GM19438 (cell line): Measurements from ENCODE around the gene SPDYE2.
"Not testable (repeated sequence)": the region's sequence is repeated elsewhere in the genome, so short reads cannot be mapped to it uniquely, and the experiment has no call there.

ENCODE experiments used
- ATAC-seq: cut with Tn5 transposase; IDR thresholded peaks from one replicate; pipeline ENCODE4 v1.9.1; 2021; ENCODE audit warnings: low read depth; ENCODE audit not compliant: unreplicated experiment

Gene SPDYE2

GRCh38 chr7:102596036-102596435, 45.0 kb downstream of the SPDYE2 start:
- ATAC-seq, result not testable (repeated sequence)

- not testable (repeated sequence) for ATAC-seq
Measured at GRCh38 chr7:102599699-102600098, 48.7 kb downstream of the SPDYE2 start.

GRCh38 chr7:102602317-102602716, 51.3 kb downstream of the SPDYE2 start:
- ATAC-seq, result not testable (repeated sequence)

GRCh38 chr7:102604431-102605145, 53.6 kb downstream of the SPDYE2 start:
- not testable (repeated sequence) for ATAC-seq

GRCh38 chr7:102606848-102607247, 55.8 kb downstream of the SPDYE2 start:
- not testable (repeated sequence) for ATAC-seq

GRCh38 chr7:102609734-102610133, 58.7 kb downstream of the SPDYE2 start:
- not testable (repeated sequence) for ATAC-seq

GRCh38 chr7:102610441-102610840, 59.4 kb downstream of the SPDYE2 start:
- not testable (repeated sequence) for ATAC-seq

GRCh38 chr7:102611013-102611674, 60.1 kb downstream of the SPDYE2 start:
- ATAC-seq, result peak; percentile 35

- ATAC-seq, result not testable (repeated sequence)
Measured at GRCh38 chr7:102611675-102612325, 60.8 kb downstream of the SPDYE2 start.
